Transverse colon (tissue), 3 donors: ENCODE data around the gene FGD5.

Experiments
- CTCF ChIP-seq, 5 experiments: fragments of 200-600 bp in 3 of 5; fragments of 450-650 bp in 2 of 5; sonication (generic) in 3 of 5; IDR thresholded peaks; 1 replicate in 2 of 5; 2 replicates in 3 of 5; pipeline ENCODE4 v1.5.1; 2016 to 2017; ENCODE audit warnings: antibody characterized with exemption in 5 of 5, inconsistent platforms in 3 of 5, mild to moderate bottlenecking in 2 of 5, moderate library complexity in 1 of 5
- POLR2A ChIP-seq: fragments of 450-650 bp; IDR thresholded peaks from one replicate; pipeline ENCODE4 v1.6.1; 2016; ENCODE audit warnings: antibody characterized with exemption, mild to moderate bottlenecking, moderate library complexity

- TF ChIP-seq POLR2A (no peak), CTCF (IDR thresholded peaks at IDR 0.05) (no peak)
These were observed 117.0 kb downstream of the FGD5 start for GRCh38 chr3:14935592-14936345.
